Aorta (tissue), 4 donors: ENCODE results near the gene IGLON5. TPM values are rescaled to one million over a fixed set of nuclear protein-coding genes. Genes with fewer than 3 reads are reported as not detected.

Experiments
- polyA plus RNA-seq, 2 donors: library from polyadenylated mRNA; stranded (reverse); fragments of 200-250 nt; gene quantifications; one replicate each; pipeline ENCODE4 v1.2.3, GENCODE V29; 2013
- total RNA-seq, 2 donors: library from RNA; stranded (reverse); fragmentation: NEBNext Ultra II Directional; extraction: Animal tissue kit (Norgen Biotek cat#: 25700); gene quantifications; one replicate each; pipeline ENCODE4 v1.2.1, GENCODE V29; 2021
- donor health status: healthy with polysubstance abuse.
- donor health status: Bipolar disorder and iron deficiency.
- donor health status: DM: no; HTN: no; CAD: no.
- donor health status: DM: yes; HTN: yes; CAD: no.

The IGLON5 gene
- total and polyA plus RNA-seq, 4 donors = 0.13 to 0.26 (median 0.24) TPM; not detected in 1

Other genes with a start within 250 kb of the IGLON5 start
- gene KLK13, start 246.6 kb upstream of the IGLON5 start, total RNA-seq = not detected
- gene KLK13, start 246.6 kb upstream of the IGLON5 start, polyA plus RNA-seq = under 1 TPM in 1 of 2 donors, not detected in 1; 0.36 TPM
- gene KLK14, start 228.8 kb upstream of the IGLON5 start, total RNA-seq = under 1 TPM; 0.57 to 0.71 TPM
- under 1 TPM in 1 of 2 donors, not detected in 1; 0.10 TPM for gene KLK14, start 228.8 kb upstream of the IGLON5 start, polyA plus RNA-seq
- gene CTU1, start 203.2 kb upstream of the IGLON5 start, total RNA-seq = 1 to 10 TPM; 4.1 to 5.4 TPM
- 1 to 10 TPM; 1.1 to 2.6 TPM for gene CTU1, start 203.2 kb upstream of the IGLON5 start, polyA plus RNA-seq
- gene SIGLEC9, start 186.7 kb upstream of the IGLON5 start, total RNA-seq = 10 to 100 TPM; 10.4 to 11.5 TPM
- 1 to 10 TPM; 1.1 to 6.3 TPM for gene SIGLEC9, start 186.7 kb upstream of the IGLON5 start, polyA plus RNA-seq
- gene SIGLEC7, start 169.3 kb upstream of the IGLON5 start, total RNA-seq = 1 to 10 TPM; 3.0 to 4.5 TPM
- gene SIGLEC7, start 169.3 kb upstream of the IGLON5 start, polyA plus RNA-seq = 1 to 10 TPM in 1 of 2 donors, under 1 TPM in 1; 0.97 to 2.3 TPM
- 10 to 100 TPM in 1 of 2 donors, 1 to 10 TPM in 1; 7.7 to 15.0 TPM for gene CD33, start 86.6 kb upstream of the IGLON5 start, total RNA-seq
- gene CD33, start 86.6 kb upstream of the IGLON5 start, polyA plus RNA-seq = 1 to 10 TPM; 1.4 to 7.9 TPM
- gene SIGLECL1, start 60.6 kb upstream of the IGLON5 start, total RNA-seq = not detected
- gene SIGLECL1, start 60.6 kb upstream of the IGLON5 start, polyA plus RNA-seq = not detected
- 1 to 10 TPM; 1.7 to 2.0 TPM for gene VSIG10L, start 30.5 kb downstream of the IGLON5 start, total RNA-seq
- gene VSIG10L, start 30.5 kb downstream of the IGLON5 start, polyA plus RNA-seq = 1 to 10 TPM in 1 of 2 donors, under 1 TPM in 1; 0.25 to 7.2 TPM
- gene ETFB, start 54.7 kb downstream of the IGLON5 start, total RNA-seq = 10 to 100 TPM; 41.5 to 47.9 TPM
- 100 to 1,000 TPM in 1 of 2 donors, 10 to 100 TPM in 1; 98.8 to 110 TPM for gene ETFB, start 54.7 kb downstream of the IGLON5 start, polyA plus RNA-seq
- under 1 TPM in 1 of 2 donors, not detected in 1; 0.87 TPM for gene CLDND2, start 57.4 kb downstream of the IGLON5 start, total RNA-seq
- 1 to 10 TPM; 2.0 to 3.5 TPM for gene CLDND2, start 57.4 kb downstream of the IGLON5 start, polyA plus RNA-seq
- 1 to 10 TPM; 3.3 to 6.7 TPM for gene NKG7, start 61.0 kb downstream of the IGLON5 start, total RNA-seq
- gene NKG7, start 61.0 kb downstream of the IGLON5 start, polyA plus RNA-seq = under 1 TPM; 0.38 to 0.59 TPM
- not detected for gene LIM2, start 76.3 kb downstream of the IGLON5 start, total RNA-seq
- not detected for gene LIM2, start 76.3 kb downstream of the IGLON5 start, polyA plus RNA-seq
- gene C19orf84, start 78.9 kb downstream of the IGLON5 start, total RNA-seq = not detected
- not detected for gene C19orf84, start 78.9 kb downstream of the IGLON5 start, polyA plus RNA-seq
- 1 to 10 TPM; 4.0 to 4.6 TPM for gene SIGLEC10, start 106.0 kb downstream of the IGLON5 start, total RNA-seq
- gene SIGLEC10, start 106.0 kb downstream of the IGLON5 start, polyA plus RNA-seq = 1 to 10 TPM; 1.2 to 4.6 TPM
- gene SIGLEC8, start 146.8 kb downstream of the IGLON5 start, total RNA-seq = under 1 TPM; 0.16 to 0.69 TPM
- 1 to 10 TPM in 1 of 2 donors, under 1 TPM in 1; 0.15 to 1.1 TPM for gene SIGLEC8, start 146.8 kb downstream of the IGLON5 start, polyA plus RNA-seq
- not detected for gene CEACAM18, start 166.9 kb downstream of the IGLON5 start, total RNA-seq
- under 1 TPM in 1 of 2 donors, not detected in 1; 0.63 TPM for gene CEACAM18, start 166.9 kb downstream of the IGLON5 start, polyA plus RNA-seq
- 1 to 10 TPM in 1 of 2 donors, not detected in 1; 2.0 TPM for gene SIGLEC12, start 190.2 kb downstream of the IGLON5 start, total RNA-seq
- under 1 TPM in 1 of 2 donors, not detected in 1; 0.75 TPM for gene SIGLEC12, start 190.2 kb downstream of the IGLON5 start, polyA plus RNA-seq
- gene SIGLEC6, start 220.0 kb downstream of the IGLON5 start, total RNA-seq = 1 to 10 TPM in 1 of 2 donors, under 1 TPM in 1; 0.52 to 2.9 TPM
- gene SIGLEC6, start 220.0 kb downstream of the IGLON5 start, polyA plus RNA-seq = not detected